Epithelial cell of prostate (primary cell): Measurements from ENCODE around the gene DIS3L2.
"Not testable (repeated sequence)": the region's sequence is repeated elsewhere in the genome, so short reads cannot be mapped to it uniquely, and the experiment has no call there.

ENCODE experiments used
- DNase-seq: peaks from one replicate; pipeline ENCODE4 v3.0.0-alpha.2; 2011; ENCODE audit warnings: low read depth, low spot score
- H3K27ac ChIP-seq: fragments of 450-650 bp; 2 replicates; pipeline ENCODE4 v1.5.1; 2017; ENCODE audit warnings: mild to moderate bottlenecking

The DIS3L2 gene

GRCh38 chr2:232325324-232326273 lies 364.1 kb downstream of the DIS3L2 start:
- DNase-seq, result no peak
- no peak overlapping the region for H3K27ac ChIP-seq

GRCh38 chr2:232326274-232327104 lies 365.0 kb downstream of the DIS3L2 start:
- DNase-seq, result not testable (repeated sequence)

GRCh38 chr2:232327105-232328031 lies 365.9 kb downstream of the DIS3L2 start:
- DNase-seq, result no peak

More at GRCh38 chr2:232326274-232327104, 365.0 kb downstream of the DIS3L2 start:
- not testable (repeated sequence) for H3K27ac ChIP-seq

GRCh38 chr2:232328032-232328422 lies 366.5 kb downstream of the DIS3L2 start:
- DNase-seq, result no peak
- no peak overlapping the region for H3K27ac ChIP-seq

More at GRCh38 chr2:232327105-232328031, 365.9 kb downstream of the DIS3L2 start:
- no peak overlapping the region for H3K27ac ChIP-seq

DNA sequence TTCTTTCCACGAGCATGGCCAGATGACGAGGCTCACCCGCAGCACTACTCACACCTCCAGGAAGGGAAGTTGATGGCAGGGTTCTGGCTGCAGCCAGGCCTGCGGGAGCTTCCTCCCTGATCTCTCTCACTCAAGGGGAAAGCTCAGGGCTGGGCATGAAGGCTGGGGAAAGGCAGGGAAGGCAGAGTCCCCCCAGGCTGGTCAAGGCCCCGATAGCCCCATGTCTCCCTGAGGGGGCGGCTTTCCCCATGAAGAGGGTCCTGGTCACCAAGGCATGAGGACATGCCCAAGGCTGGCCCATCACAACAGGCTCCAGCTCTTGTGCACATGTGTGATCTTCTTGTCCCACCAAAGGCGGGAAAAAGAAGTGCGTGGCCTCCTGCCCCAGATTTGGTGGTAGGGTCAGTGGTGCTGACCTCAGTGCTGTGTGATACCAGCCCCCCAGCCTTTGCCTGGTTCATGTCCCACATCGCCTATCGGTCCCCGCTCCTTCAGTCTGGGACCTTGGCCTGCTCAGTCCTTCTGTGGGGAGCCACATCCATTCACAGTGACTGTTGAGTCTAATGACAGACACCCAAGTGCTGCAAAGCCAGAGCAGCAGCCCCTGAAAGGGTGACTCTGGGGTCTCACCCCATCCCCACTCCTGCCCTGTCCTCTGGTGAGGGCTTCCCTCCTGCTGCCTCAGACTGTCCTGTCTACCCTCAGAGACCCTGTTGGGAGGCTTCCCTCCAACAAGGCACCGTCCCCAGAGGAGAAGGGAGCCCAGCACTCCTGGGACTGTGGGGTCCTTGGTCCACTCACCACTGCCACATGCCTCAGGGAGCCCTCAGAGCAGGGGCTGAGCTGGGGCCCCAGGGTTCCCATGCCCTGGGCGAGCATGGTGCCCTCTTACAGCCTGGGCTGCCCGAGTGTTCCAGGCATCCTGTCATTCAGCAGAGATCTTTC lies 367.3 kb downstream of the DIS3L2 start:
- no peak for DNase-seq
- no peak overlapping the region for H3K27ac ChIP-seq

DNA sequence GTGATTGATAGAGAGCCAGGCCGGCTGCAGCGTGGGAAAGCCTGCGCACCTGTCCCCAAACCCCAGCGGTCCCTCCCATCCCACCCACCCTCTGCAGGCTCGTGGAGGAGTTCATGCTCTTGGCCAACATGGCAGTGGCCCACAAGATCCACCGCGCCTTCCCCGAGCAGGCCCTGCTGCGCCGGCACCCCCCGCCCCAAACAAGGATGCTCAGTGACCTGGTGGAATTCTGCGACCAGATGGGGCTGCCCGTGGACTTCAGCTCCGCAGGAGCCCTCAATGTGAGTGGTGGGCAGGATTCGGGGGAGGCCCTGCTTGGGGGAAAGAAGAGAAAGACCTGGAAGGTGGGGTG lies 368.2 kb downstream of the DIS3L2 start:
- H3K27ac ChIP-seq, result no peak overlapping the region
- no peak for DNase-seq

- no peak for DNase-seq
Observed at GRCh38 chr2:232330068-232330999, 368.8 kb downstream of the DIS3L2 start.

DNA sequence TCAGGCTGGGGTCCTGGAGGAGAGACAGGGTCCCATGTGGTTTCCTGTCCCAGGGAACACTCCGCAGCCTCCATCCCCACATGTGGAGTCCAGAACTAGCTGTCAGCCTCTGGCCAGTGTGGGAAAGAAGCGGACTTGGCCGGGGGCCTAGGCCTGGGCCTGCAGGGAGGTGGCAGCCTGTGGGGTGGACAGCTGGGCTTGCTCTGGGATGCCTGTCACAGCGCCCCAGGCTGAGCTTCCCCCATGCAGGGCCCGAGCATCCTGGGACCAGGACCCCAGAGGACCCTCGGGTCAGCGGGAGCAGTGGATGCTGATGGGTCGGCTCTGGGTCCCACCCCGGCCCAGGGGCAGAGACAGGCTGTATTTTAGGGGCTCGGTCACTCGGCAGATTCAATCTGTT lies 369.5 kb downstream of the DIS3L2 start:
- DNase-seq, H3K27ac ChIP-seq: not testable (repeated sequence)

More at GRCh38 chr2:232330068-232330999, 368.8 kb downstream of the DIS3L2 start:
- H3K27ac ChIP-seq, result no peak overlapping the region

DNA sequence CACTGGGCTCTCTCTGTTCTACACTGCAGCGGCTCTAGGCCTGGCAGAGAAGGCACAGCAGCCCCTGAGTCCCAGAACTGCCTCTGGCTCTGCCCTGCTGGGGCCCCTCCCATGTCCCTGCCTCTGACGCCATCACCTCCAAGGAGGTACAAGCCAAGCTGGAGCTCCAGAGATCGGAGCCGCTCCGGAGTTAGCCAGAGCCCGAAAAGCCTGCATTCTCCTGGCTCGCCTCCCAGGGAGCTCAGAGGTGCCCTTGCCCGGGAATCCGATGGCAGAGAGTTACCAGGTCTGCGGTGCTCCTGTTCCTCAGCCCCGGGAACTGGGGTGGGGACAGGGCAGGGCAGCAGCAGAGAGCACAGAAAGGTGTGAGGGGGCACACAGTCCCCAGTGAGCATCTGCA lies 370.1 kb downstream of the DIS3L2 start:
- not testable (repeated sequence) for DNase-seq

DNA sequence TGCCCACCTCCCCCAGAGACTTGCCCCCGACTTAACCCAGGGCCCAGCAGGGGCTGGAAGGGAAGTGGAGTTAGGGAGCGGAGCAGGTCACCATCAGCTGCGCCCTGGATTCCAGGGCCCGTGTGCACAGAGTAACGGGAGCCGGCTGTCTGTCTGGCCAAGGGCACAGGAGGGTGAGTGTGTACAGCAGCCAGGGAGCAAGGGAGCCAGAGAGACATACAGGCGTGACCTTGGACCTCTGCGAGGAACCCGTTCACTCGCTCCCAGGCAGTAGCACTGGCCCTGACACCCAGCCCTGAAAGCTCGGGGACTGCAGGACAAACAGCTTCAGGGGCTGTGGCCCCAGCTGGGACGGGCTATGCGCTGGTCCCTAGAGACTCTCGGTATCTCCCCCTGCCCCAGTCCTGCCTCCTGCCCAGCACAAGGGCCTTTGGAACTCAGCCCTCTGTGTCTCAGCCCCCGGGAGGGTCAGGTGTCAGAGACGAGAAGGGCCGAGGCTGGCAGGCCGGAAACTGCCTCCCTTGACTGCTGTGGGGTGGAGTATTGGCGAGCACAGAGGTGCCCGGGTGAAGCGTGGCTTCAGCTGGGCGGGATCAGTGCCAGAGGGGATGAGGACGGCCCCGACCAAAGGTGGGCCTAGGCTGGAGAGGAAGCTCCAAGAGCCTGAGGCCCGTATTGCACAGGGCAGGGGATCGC lies 370.9 kb downstream of the DIS3L2 start:
- H3K27ac ChIP-seq, DNase-seq: not testable (repeated sequence)

More for the DNA sequence above, 370.1 kb downstream of the DIS3L2 start:
- not testable (repeated sequence) for H3K27ac ChIP-seq

- no peak for DNase-seq
- no peak overlapping the region for H3K27ac ChIP-seq
Observed at GRCh38 chr2:232332940-232333259, 371.4 kb downstream of the DIS3L2 start.

- no peak for DNase-seq
- no peak overlapping the region for H3K27ac ChIP-seq
Observed at GRCh38 chr2:232333361-232334135, 372.0 kb downstream of the DIS3L2 start.

DNA sequence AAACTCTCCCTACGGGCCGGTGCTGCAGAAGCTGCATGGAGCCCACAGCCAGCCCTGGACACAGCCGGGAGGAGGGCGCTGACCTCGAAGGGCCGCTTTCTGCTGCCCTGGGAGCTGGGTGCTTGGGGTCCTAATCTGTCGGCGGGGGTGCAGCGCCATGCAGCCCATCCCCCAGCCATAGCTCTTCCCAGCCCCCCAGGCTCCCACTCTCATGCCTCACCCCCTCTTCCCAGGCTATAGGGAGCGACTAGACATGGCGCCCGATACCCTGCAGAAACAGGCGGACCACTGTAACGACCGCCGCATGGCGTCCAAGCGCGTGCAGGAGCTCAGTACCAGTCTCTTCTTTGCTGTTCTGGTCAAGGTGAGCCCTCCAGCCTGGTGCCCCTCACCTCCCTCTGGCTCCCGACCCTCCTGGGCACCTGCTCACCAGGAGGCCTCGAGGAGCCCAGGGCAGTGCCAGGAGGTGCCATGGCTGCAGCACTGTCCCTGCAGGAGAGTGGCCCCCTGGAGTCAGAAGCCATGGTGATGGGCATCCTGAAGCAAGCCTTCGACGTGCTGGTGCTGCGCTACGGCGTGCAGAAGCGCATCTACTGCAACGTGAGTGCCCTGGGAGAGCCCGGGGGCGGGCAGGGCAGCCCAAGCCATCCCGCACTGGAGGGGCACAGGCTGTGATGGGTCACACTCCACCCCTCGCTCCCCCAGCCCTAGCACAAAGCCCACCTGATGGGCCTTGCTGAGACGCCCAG lies 372.8 kb downstream of the DIS3L2 start:
- not testable (repeated sequence) for H3K27ac ChIP-seq, DNase-seq

- not testable (repeated sequence) for H3K27ac ChIP-seq, DNase-seq
Observed at GRCh38 chr2:232334885-232335205, 373.3 kb downstream of the DIS3L2 start.

DNA sequence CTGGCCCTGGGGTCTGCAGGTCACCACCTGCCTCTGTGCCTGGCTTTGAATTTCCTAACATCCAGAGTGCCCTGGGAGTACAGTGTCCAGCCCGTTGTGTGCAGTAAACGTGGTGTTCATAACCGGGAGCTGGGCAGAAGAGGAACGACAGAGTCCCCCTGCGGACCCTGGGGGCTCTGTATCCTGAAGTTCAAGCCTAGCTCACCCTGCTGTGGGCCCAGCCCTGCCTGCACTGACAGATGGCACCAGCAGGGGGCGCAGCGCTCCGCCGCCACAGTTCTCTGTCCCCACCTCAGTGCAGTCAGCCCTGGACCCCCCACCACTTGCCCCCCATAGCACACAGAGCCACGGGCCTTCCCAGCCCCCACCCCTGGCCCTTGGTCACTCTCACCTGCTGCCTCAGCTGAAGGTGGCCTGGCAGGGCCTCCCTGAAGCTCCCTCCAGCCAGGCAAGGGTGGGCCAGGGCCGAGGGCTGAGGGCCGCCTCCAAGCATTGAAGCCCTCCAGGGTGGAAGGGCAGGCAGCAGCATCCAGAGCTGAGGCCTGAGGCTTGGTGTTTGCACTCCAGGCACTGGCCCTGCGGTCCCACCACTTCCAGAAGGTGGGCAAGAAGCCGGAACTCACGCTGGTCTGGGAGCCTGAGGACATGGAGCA lies 373.8 kb downstream of the DIS3L2 start:
- H3K27ac ChIP-seq, result not testable (repeated sequence)

DNA sequence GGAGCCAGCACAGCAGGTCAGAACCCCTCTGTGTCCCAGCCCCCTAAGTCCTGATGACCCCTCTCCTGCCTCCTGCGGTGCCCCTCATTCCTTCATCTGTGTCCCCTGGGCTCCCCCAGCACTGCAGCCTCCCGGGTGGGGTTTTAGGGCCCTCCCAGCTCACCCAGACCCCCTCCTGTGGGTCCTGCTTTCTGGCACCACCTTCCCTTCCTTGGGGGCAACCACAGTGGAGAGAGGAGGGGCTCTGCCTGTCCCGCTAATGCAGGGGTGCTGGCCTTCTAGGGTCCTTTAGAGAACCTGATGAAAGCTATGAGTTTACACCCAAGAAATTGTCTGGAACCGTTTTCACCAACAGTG lies 374.3 kb downstream of the DIS3L2 start:
- no peak overlapping the region for H3K27ac ChIP-seq
- no peak for DNase-seq

More for the DNA sequence above, 373.8 kb downstream of the DIS3L2 start:
- not testable (repeated sequence) for DNase-seq
